Neural cell (in vitro differentiated cells): ENCODE data around the gene PRELID3B. TPM values are rescaled to one million over a fixed set of nuclear protein-coding genes. Genes with fewer than 3 reads are reported as not detected.
A peak's percentile ranks its signal among the peaks of the same experiment; 100 is the strongest.

Source experiments
- H2AFZ ChIP-seq: fragments of 200-600, 300-800 bp; sonication (generic), shearing (Covaris generic); 2 replicates; pipeline ENCODE4 v1.6.0; 2014; ENCODE audit warnings: low read depth, mild to moderate bottlenecking, antibody characterized with exemption, low read length, moderate library complexity
- H3F3A ChIP-seq: fragments of 200-600 bp; shearing (Covaris generic); 2 replicates; pipeline ENCODE4 v1.6.1; 2016; ENCODE audit warnings: mild to moderate bottlenecking, moderate library complexity, mixed read lengths, antibody characterized with exemption, low read length; ENCODE audit not compliant: insufficient read depth, poor library complexity, severe bottlenecking
- H3K27ac ChIP-seq: fragments of 200-600, 300-800 bp; sonication (generic), shearing (Covaris generic); 2 replicates; pipeline ENCODE4 v1.5.1; 2014; ENCODE audit warnings: mild to moderate bottlenecking, low read length, moderate library complexity
- H3K27me3 ChIP-seq: fragments of 300-800, 200-600 bp; sonication (generic), shearing (Covaris generic); 2 replicates; pipeline ENCODE4 v1.6.0; 2014; ENCODE audit warnings: mild to moderate bottlenecking, low read depth, low read length, moderate library complexity; ENCODE audit not compliant: insufficient read depth
- H3K36me3 ChIP-seq: fragments of 300-800, 200-600 bp; sonication (generic), shearing (Covaris generic); 2 replicates; pipeline ENCODE4 v1.5.1; 2014; ENCODE audit warnings: mild to moderate bottlenecking, antibody characterized with exemption, low read length, moderate library complexity; ENCODE audit not compliant: insufficient read depth
- H3K4me2 ChIP-seq: fragments of 300-800, 200-600 bp; sonication (generic), shearing (Covaris generic); 2 replicates; pipeline ENCODE4 v1.6.0; 2014; ENCODE audit warnings: mild to moderate bottlenecking, low read length
- H3K4me3 ChIP-seq: fragments of 300-800, 200-600 bp; sonication (generic), shearing (Covaris generic); 2 replicates; pipeline ENCODE4 v1.5.1; 2014; ENCODE audit warnings: mild to moderate bottlenecking, low read length, moderate library complexity
- H3K79me2 ChIP-seq: fragments of 200-600 bp; shearing (Covaris generic); replicated peaks from 2 replicates; pipeline ENCODE4 v1.6.0; 2014; ENCODE audit warnings: mild to moderate bottlenecking, low read length, moderate library complexity; ENCODE audit not compliant: insufficient read depth
- H3K9ac ChIP-seq: fragments of 300-800, 200-600 bp; sonication (generic), shearing (Covaris generic); 2 replicates; pipeline ENCODE4 v1.6.1; 2016; ENCODE audit warnings: mild to moderate bottlenecking, low read length, mixed read lengths
- H3K9me2 ChIP-seq: fragments of 200-600 bp; shearing (Covaris generic); 2 replicates; pipeline ENCODE4 v1.6.1; 2016; ENCODE audit warnings: mild to moderate bottlenecking, low read length, mixed read lengths; ENCODE audit not compliant: insufficient read depth
- H3K9me3 ChIP-seq: fragments of 200-600, 300-800 bp; sonication (generic), shearing (Covaris generic); 2 replicates; pipeline ENCODE4 v1.6.1; 2016; ENCODE audit warnings: mild to moderate bottlenecking, mixed run types, low read length, moderate library complexity, mixed read lengths
- H4K20me1 ChIP-seq: fragments of 200-600 bp; shearing (Covaris generic); 2 replicates; pipeline ENCODE4 v1.6.1; 2016; ENCODE audit warnings: mild to moderate bottlenecking, mixed run types; ENCODE audit not compliant: insufficient read depth
- CTCF ChIP-seq: fragments of 450-650 bp; IDR thresholded peaks from 2 replicates; pipeline ENCODE4 v1.5.1; 2014; ENCODE audit warnings: antibody characterized with exemption, mild to moderate bottlenecking, moderate library complexity; ENCODE audit not compliant: poor library complexity, severe bottlenecking
- EP300 ChIP-seq: fragments of 450-650 bp; conservative IDR thresholded peaks from 2 replicates; pipeline ENCODE4 v1.6.1; 2014; ENCODE audit warnings: antibody characterized with exemption, mild to moderate bottlenecking, moderate library complexity; ENCODE audit not compliant: poor library complexity, severe bottlenecking
- EZH2 ChIP-seq: fragments of 200-600, 300-800 bp; shearing (Covaris generic), sonication (generic); IDR thresholded peaks from 2 replicates; pipeline ENCODE4 v1.6.1; 2014; ENCODE audit warnings: antibody characterized with exemption, low read length, borderline replicate concordance, mild to moderate bottlenecking; ENCODE audit not compliant: insufficient read depth, poor library complexity, severe bottlenecking
- MXI1 ChIP-seq: fragments of 450-650 bp; conservative IDR thresholded peaks from 2 replicates; pipeline ENCODE4 v1.6.1; 2014; ENCODE audit warnings: antibody characterized with exemption, mild to moderate bottlenecking; ENCODE audit not compliant: poor library complexity, severe bottlenecking
- POLR2AphosphoS5 ChIP-seq: IDR thresholded peaks from 2 replicates; pipeline ENCODE4 v1.6.1; 2012
- RAD21 ChIP-seq: fragments of 450-650 bp; conservative IDR thresholded peaks from 2 replicates; pipeline ENCODE4 v1.6.1; 2014; ENCODE audit warnings: antibody characterized with exemption, mild to moderate bottlenecking, moderate library complexity
- SMC3 ChIP-seq: fragments of 450-650 bp; conservative IDR thresholded peaks from 2 replicates; pipeline ENCODE4 v1.6.1; 2014; ENCODE audit warnings: antibody characterized with exemption, mild to moderate bottlenecking, moderate library complexity; ENCODE audit not compliant: poor library complexity
- TAF1 ChIP-seq: IDR thresholded peaks from 2 replicates; pipeline ENCODE4 v1.6.1; 2012; ENCODE audit warnings: low read depth
- polyA minus RNA-seq: library from RNA; depleted of rRNA, polyadenylated mRNA; stranded (reverse); fragments of >200 nt; gene quantifications from 2 replicates; pipeline ENCODE4 v1.2.3, GENCODE V29; 2014
- polyA plus RNA-seq: library from polyadenylated mRNA; depleted of rRNA; stranded (reverse); fragments of >200 nt; gene quantifications from 2 replicates; pipeline ENCODE4 v1.2.3, GENCODE V29; 2014
- TF ChIP-seq, protein P1 (sequence below): IDR thresholded peaks from 2 replicates; pipeline ENCODE4 v1.6.1; 2012; ENCODE audit warnings: borderline replicate concordance

The PRELID3B gene
- polyA plus RNA-seq = 38.5 and 50.5 TPM in 2 replicates
- 36.1 and 38.5 TPM in 2 replicates for polyA minus RNA-seq

DNA sequence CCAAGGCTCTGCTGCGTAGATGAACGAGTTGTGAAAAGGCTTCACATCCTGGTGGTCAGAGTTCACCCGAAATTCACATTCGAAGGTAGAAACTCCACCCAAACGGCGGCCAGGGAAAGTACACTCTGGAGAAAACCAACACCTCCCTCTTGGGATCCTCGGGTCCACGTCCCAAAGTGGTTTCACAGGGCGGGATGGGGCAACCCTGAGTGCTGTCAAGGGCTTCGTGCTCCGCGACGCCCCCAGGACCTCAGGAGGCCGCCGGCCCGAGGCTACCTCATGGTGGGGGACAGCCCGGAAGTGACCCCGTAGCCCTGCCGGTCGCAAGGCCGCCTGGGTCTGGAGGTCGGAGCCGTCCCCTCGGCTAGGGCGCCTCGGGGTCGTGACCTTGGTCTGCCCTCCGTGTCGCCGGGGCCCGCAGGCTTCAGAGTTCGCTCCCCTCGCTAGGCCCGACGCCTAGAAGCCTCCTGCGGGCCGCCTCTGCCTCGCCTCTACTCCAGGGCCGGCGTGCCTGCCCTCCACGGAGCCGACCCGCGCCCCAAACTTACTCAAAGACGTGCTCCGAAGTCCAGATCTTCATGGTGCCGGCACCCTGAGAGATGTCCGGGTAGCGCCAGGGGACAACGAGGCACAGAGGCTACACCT, at the start of gene PRELID3B:
Gene PRELID3B, minus strand, starts transcription at position 636 of the 645 bp plus-strand sequence. Its CDS starts 56 bp downstream, at position 580.
- no peaks in the 10 kb centered on the region for H3K36me3 ChIP-seq
- H3K9me2 ChIP-seq = no peaks in the 10 kb centered on the region
- no peaks in the 10 kb centered on the region for H3K79me2 ChIP-seq
- peak within 1 kb of the TSS; percentile 46 for H3K27ac ChIP-seq
- TF ChIP-seq SMC3 = no peak
- no peak for TF ChIP-seq MXI1
- TF ChIP-seq TAF1 = no peak
- no peak for TF ChIP-seq POLR2AphosphoS5
- TF ChIP-seq CTCF = no peak
- no peak for TF ChIP-seq EP300
- no peak for TF ChIP-seq RAD21
- TF ChIP-seq EZH2 = no peak
- TF ChIP-seq, protein P1, sequence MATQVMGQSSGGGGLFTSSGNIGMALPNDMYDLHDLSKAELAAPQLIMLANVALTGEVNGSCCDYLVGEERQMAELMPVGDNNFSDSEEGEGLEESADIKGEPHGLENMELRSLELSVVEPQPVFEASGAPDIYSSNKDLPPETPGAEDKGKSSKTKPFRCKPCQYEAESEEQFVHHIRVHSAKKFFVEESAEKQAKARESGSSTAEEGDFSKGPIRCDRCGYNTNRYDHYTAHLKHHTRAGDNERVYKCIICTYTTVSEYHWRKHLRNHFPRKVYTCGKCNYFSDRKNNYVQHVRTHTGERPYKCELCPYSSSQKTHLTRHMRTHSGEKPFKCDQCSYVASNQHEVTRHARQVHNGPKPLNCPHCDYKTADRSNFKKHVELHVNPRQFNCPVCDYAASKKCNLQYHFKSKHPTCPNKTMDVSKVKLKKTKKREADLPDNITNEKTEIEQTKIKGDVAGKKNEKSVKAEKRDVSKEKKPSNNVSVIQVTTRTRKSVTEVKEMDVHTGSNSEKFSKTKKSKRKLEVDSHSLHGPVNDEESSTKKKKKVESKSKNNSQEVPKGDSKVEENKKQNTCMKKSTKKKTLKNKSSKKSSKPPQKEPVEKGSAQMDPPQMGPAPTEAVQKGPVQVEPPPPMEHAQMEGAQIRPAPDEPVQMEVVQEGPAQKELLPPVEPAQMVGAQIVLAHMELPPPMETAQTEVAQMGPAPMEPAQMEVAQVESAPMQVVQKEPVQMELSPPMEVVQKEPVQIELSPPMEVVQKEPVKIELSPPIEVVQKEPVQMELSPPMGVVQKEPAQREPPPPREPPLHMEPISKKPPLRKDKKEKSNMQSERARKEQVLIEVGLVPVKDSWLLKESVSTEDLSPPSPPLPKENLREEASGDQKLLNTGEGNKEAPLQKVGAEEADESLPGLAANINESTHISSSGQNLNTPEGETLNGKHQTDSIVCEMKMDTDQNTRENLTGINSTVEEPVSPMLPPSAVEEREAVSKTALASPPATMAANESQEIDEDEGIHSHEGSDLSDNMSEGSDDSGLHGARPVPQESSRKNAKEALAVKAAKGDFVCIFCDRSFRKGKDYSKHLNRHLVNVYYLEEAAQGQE = no peak
- H3K4me2 ChIP-seq = no peak within 1 kb of the TSS
- peak within 1 kb of the TSS; percentile 58 for H3K9ac ChIP-seq
- H4K20me1 ChIP-seq = no peaks in the 10 kb centered on the region
- no peaks in the 10 kb centered on the region for H3F3A ChIP-seq
- no peaks in the 10 kb centered on the region for H3K27me3 ChIP-seq
- peak within 1 kb of the TSS; percentile 72 for H3K4me3 ChIP-seq
- H2AFZ ChIP-seq = peak within 1 kb of the TSS; percentile 35
- H3K9me3 ChIP-seq = no peaks in the 10 kb centered on the region

- Histone ChIP-seq H3K79me2 (no peaks in the 10 kb centered on the region), H4K20me1 (no peaks in the 10 kb centered on the region), H3K4me3 (no peak overlapping the region), H3K27me3 (no peaks in the 10 kb centered on the region), H3K9me2 (no peaks in the 10 kb centered on the region), H3K27ac (no peak overlapping the region), H3K4me2 (no peak overlapping the region), H3K36me3 (no peaks in the 10 kb centered on the region), H3F3A (no peaks in the 10 kb centered on the region), H3K9ac (no peak overlapping the region), H3K9me3 (no peaks in the 10 kb centered on the region), H2AFZ (no peak overlapping the region)
- TF ChIP-seq, protein P1 = no peak
- TF ChIP-seq RAD21 = peak; percentile 65
- no peak for TF ChIP-seq EP300
- no peak for TF ChIP-seq POLR2AphosphoS5
- TF ChIP-seq CTCF = peak; percentile 60
- TF ChIP-seq EZH2 = no peak
- no peak for TF ChIP-seq MXI1
- no peak for TF ChIP-seq TAF1
- TF ChIP-seq SMC3 = peak; percentile 73
Measured at GRCh38 chr20:59087829-59088433, 45.3 kb upstream of the PRELID3B start.
